ENCODE data around the gene GLB1L.

- TF ChIP-seq CTCF (IDR thresholded peaks at IDR 0.05) = no peak
- TF ChIP-seq POLR2A (IDR thresholded peaks at IDR 0.05) = no peak
Measured at GRCh38 chr2:219293736-219294231, 48.5 kb upstream of the GLB1L start.

All from testis (tissue), 2 donors.